ENCODE data around the gene CMKLR1. TPM values are rescaled to one million over a fixed set of nuclear protein-coding genes. Genes with fewer than 3 reads are reported as not detected.

CMKLR1 gene
- total RNA-seq, 1 experiment from 2014 or later = 0.15 TPM

GRCh38 chr12:108260039-108260438, 79.1 kb downstream of the CMKLR1 start:
- intact Hi-C loops (cut with micrococcal nuclease) = no loop called here
- Histone ChIP-seq H3K9me2 (ENCODE audit: insufficient read depth) (no peaks in the 10 kb centered on the region), H2AFZ (ENCODE audit: low read depth, low read length, poor library complexity, severe bottlenecking) (no peak overlapping the region), H3K79me2 (ENCODE audit: insufficient read depth, low read length) (no peaks in the 10 kb centered on the region), H3K9me3 (ENCODE audit: control insufficient read depth in 1 of 2, insufficient read depth in 1 of 2, low read depth in 1 of 2, low read length in 2 of 2) (peaks cover 5 to 20% of the 10 kb centered on the region in 2 experiments; a peak in 2 of 4 replicates), H3K36me3 (ENCODE audit: control insufficient read depth in 1 of 2, insufficient read depth in 2 of 2, low read length in 2 of 2) (no peaks in the 10 kb centered on the region), H3K4me2 (ENCODE audit: low read length) (no peak overlapping the region), H3K4me1 (ENCODE audit: control insufficient read depth in 1 of 2, insufficient read depth in 2 of 2, low read length in 2 of 2) (no peaks in the 10 kb centered on the region), H3K27me3 (ENCODE audit: insufficient read depth, low read length) (peaks cover 42% of the 10 kb centered on the region), H3K9ac (ENCODE audit: low read length) (no peak overlapping the region), H3K27ac (ENCODE audit: low read depth, low read length) (no peak overlapping the region), H4K20me1 (ENCODE audit: insufficient read depth) (no peaks in the 10 kb centered on the region), H3K4me3 (replicated peaks in 1 of 2; ENCODE audit: low read depth in 1 of 2, low read length in 2 of 2) (no peak overlapping the region)
- ChIA-PET POLR2A (no interaction called here), CTCF (no interaction called here), RAD21 (ENCODE audit: low non-redundant PET in 1 of 2, low total read pairs in 2 of 2, uncharacterized antibody in 2 of 2, unreplicated experiment in 2 of 2) (no interaction called here)
- ATAC-seq (no peak), DNase-seq (ENCODE audit: low read depth, low spot score) (no peak)
- TF ChIP-seq EZH2 (IDR thresholded peaks at IDR 0.05) = no peak
- TF ChIP-seq JUND (IDR thresholded peaks at IDR 0.05) = no peak
- no peak for TF ChIP-seq CBX3 (IDR thresholded peaks at IDR 0.05; ENCODE audit: low read depth)
- TF ChIP-seq POLR2A (IDR thresholded peaks at IDR 0.05; ENCODE audit: borderline replicate concordance, extremely low read depth, insufficient read depth, insufficient read length) = no peak
- no peak for TF ChIP-seq FOSL1 (IDR thresholded peaks at IDR 0.05; ENCODE audit: low read depth)
- no peak for TF ChIP-seq SP1 (IDR thresholded peaks at IDR 0.05; ENCODE audit: low read depth)
- TF ChIP-seq SRF (IDR thresholded peaks at IDR 0.05; ENCODE audit: low read depth) = no peak
- no peak for TF ChIP-seq MAX (IDR thresholded peaks at IDR 0.05)
- TF ChIP-seq ZFX (IDR thresholded peaks at IDR 0.05) = no peak
- TF ChIP-seq SIN3A (IDR thresholded peaks at IDR 0.05; ENCODE audit: low read depth) = no peak
- no peak for TF ChIP-seq ELF1 (IDR thresholded peaks at IDR 0.05; ENCODE audit: borderline replicate concordance, low read depth)
- TF ChIP-seq, protein P1, sequence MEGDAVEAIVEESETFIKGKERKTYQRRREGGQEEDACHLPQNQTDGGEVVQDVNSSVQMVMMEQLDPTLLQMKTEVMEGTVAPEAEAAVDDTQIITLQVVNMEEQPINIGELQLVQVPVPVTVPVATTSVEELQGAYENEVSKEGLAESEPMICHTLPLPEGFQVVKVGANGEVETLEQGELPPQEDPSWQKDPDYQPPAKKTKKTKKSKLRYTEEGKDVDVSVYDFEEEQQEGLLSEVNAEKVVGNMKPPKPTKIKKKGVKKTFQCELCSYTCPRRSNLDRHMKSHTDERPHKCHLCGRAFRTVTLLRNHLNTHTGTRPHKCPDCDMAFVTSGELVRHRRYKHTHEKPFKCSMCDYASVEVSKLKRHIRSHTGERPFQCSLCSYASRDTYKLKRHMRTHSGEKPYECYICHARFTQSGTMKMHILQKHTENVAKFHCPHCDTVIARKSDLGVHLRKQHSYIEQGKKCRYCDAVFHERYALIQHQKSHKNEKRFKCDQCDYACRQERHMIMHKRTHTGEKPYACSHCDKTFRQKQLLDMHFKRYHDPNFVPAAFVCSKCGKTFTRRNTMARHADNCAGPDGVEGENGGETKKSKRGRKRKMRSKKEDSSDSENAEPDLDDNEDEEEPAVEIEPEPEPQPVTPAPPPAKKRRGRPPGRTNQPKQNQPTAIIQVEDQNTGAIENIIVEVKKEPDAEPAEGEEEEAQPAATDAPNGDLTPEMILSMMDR (IDR thresholded peaks at IDR 0.05 in 2 of 3, conservative IDR thresholded peaks at IDR 0.05 in 1 of 3; ENCODE audit: borderline replicate concordance in 1 of 3, insufficient read depth in 1 of 3, low read depth in 2 of 3, low read length in 2 of 3) = no peak
- TF ChIP-seq, protein P2, sequence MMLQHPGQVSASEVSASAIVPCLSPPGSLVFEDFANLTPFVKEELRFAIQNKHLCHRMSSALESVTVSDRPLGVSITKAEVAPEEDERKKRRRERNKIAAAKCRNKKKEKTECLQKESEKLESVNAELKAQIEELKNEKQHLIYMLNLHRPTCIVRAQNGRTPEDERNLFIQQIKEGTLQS (IDR thresholded peaks at IDR 0.05) = no peak
- no TSS peak for BruUV-seq (replicated peaks)
